NCI-H2171 treated with DMSO at 0.1 percent for 48 hours (cell line): Measurements from ENCODE around the gene DDX4.

Source experiments
- DNase-seq: peaks from one replicate; lab custom pipeline; 2025; lab: John Stamatoyannopoulos, UW

DDX4 gene

DNA sequence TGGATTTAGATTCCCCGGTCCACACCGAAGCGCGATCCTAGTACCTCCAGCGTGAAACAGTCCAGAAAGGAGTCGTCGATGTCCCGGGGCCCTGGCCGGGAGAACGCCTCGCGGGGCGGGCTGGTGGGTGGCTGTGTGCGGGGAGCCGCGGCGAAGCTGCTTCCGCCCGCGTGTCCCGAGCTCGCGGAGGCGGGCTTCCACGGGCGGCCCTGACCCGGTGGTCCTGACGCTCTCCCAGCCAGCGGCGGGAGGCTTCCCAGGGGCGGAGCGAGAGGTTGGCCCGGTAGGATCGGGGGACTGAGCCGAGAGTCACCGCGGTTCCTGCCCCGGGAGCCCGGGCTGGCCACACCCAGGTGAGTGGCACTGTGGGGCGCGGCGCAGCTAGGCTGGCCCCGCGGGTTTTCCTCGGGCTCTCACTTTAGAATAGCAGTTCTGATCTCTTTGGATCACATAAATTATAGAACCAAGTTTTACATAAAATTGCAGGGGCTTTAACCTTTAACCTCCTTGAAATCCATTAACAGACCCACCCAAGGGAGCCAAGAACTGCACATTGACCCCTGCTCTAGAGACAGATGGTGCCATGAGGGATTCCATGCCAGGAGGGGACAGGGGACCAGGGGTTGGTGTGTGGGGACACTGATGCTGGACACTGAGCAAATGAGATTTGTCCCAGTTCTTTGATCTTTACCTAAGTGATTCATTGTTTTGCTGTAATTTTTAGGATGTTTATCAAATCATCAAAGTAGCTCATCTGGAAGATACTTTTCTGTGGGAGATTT lies 84.1 kb downstream of the DDX4 start:
- no peak for DNase-seq

DNA sequence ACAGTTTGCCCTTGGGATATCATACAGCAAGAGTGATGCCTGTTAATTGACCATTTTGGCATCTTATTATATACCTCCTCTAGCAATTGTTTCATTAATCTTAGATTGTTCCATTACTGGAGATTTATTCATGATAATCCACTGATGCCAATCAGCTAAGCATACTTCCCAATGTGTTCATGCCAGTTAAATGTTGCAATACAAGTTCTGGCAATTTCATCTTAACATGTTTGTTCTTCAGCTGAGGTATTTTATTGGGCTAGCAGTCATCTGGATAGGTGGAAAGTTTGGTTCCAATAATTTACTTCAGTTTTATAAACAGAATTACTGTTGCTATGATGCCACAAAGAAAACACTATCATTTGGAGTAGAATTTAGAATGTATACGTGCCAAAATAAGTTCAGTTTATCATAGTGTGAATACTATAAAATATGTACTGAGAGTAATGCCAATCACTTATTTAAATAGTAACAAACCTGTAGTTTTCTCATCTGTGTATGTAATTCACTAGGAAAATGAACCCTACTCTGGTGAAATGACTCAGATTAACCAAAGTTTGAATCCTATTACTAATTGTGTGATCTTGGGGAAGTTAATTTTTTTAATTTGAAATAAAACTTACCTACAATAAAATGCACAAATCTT lies 85.4 kb downstream of the DDX4 start:
- no peak for DNase-seq

GRCh38 chr5:55829956-55830355 lies 92.1 kb downstream of the DDX4 start:
- DNase-seq: no peak

DNA sequence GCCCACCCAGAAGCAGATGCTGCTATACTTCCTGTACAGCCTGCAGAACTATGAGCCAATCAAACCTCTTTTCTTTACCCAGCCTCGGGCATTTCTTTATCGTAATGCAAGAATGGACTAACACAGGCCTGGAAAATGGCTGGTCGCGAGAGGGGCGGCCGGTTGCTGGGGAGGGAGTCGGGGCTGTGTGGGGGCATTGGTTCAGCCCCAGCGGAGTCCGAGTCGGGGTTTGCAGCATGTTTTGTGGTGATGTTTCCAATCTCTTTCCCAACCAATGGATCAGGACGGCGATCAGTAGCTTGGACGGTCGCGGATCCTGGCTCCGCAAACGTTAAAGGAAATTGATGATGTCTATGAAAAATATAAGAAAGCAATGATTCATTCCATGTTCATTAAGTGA lies 94.6 kb downstream of the DDX4 start:
- DNase-seq: no peak

DNA sequence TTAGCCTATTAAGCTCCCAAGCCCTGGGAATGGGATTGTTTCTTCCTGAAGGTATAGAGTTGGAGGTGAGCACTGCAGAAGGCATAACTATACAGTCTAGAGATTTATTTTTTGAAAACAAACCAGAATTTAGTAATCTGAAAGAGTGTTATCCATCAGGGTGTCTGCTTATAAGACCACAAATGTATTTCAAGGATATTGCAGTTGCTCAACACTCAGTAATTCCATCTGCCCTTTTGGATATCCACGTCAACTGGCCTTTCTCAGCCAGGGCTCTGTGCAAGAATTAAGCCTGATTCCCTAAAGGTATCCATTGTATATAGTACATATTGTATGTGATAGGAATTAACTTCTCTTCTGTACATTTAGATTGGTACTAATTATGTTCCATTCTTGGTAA lies 98.3 kb downstream of the DDX4 start:
- no peak for DNase-seq

DNA sequence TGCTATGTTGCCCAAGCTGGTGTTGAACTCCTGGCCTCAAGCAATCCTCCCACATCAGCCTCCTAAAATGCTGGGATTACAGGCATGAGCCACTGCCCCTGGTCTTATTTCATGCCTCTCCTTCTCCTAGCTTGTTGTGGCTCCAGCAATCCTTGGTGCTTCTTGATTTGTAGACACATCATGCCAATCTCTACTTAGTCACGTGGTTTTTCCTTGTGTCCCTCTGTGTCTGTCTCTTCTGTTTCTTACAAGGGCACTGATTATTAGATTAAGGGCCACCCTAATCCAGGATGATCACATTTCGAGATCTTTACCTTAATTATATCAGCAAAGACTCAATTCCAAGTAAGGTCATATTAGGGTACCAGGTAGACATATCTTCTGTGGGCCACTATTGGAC lies 104.1 kb downstream of the DDX4 start:
- no peak for DNase-seq

GRCh38 chr5:55847837-55848236 lies 110.0 kb downstream of the DDX4 start:
- no peak for DNase-seq

- no peak for DNase-seq
Measured at GRCh38 chr5:55848783-55849182, 110.9 kb downstream of the DDX4 start.

- DNase-seq: no peak
Measured at GRCh38 chr5:55850839-55851674, 113.2 kb downstream of the DDX4 start, which contains the start of gene IL31RA. TSS of gene IL31RA (plus strand) at chr5:55851357. CDS start at chr5:55851571, 214 bp downstream.

DNA sequence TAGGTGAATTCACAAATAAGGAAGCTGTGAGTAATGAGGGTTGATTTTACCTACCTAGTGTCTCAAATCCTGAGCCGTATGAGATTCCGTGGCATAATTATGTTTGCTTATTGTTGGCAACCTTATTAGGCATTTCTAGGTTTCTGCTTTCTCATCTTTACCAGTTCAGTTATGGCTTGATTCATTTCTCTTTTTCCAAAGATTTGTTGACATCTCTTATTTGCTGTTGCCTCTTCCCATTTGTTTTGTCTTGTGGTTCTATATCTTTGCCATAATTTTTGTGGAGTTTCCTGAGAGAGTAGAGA lies 113.8 kb downstream of the DDX4 start:
- no peak for DNase-seq

GRCh38 chr5:55852503-55852902 lies 114.6 kb downstream of the DDX4 start:
- no peak for DNase-seq

- DNase-seq: no peak
Measured at GRCh38 chr5:55853041-55853670, 115.3 kb downstream of the DDX4 start.

- no peak for DNase-seq
Measured at GRCh38 chr5:55853818-55854217, 116.0 kb downstream of the DDX4 start.

DNA sequence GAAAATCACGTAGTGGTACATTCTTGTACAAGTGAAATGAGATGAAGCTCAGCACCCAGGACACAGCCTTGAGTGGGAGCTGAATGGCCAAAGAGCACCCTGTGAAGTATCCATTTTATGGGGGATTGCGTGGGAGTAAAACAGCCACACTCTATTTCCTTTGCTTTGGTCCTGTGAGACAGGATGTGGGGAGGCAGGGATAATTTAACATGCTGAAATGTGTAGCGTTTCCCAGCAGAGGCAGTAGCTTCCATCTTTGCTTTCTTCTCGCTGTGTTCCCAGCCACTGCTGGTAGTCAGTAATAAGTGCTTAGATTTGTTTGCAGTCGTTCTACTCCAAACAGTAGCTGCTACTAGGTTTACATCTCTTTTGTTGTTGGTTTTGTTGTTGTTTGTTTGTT lies 117.6 kb downstream of the DDX4 start:
- no peak for DNase-seq

DNA sequence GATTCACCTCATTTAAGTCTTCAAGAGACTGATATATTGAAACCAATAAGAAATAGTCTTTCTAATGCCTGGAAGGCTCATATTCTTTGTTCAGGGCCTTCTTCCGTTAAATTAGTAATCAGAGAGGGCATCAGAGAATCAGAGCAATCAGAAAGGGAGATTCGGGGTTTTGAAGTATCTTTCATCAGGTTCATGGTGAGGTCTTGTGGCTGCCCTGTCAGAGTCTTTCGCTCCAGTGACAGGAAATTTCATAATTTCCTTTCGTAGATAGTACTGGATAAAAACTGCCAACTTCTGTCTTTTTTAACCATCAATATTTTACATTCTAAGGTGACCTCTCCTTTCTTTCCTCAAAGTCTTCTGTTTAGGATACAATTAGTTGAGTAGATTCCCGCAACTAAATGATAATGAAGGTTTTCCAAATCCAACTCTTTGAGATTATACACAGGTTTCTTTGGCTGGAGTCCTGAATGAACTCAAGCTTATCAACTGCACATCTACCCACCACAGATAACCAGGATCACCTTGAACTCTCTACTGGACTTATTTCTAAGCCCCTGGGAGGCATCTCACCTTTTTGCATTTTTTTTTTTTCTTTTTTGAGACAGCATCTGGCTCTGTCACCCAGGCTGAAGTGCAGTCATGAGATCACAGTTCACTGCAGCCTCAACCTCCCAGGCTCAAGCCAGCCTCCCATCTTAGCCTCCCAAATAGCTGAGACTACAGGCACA lies 118.8 kb downstream of the DDX4 start:
- DNase-seq: no peak

DNA sequence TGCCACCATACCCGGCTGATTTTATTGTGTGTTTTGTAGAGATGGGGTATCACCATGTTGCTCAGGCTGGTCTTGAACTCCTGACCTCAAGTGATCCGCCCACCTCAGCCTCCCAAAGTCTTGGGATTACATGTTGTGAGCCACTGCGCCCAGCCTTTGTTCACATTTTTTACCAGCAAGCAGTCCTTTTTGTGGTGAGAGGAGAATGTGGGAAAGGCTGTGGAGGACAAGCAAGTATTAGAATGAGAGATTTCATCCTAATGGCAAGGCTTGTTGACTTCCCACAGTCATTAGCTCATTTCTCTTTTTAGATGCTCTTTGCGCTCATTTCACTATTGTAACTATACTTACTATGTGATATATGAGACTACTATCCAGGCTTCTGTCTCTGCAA lies 119.4 kb downstream of the DDX4 start:
- DNase-seq: no peak

DNA sequence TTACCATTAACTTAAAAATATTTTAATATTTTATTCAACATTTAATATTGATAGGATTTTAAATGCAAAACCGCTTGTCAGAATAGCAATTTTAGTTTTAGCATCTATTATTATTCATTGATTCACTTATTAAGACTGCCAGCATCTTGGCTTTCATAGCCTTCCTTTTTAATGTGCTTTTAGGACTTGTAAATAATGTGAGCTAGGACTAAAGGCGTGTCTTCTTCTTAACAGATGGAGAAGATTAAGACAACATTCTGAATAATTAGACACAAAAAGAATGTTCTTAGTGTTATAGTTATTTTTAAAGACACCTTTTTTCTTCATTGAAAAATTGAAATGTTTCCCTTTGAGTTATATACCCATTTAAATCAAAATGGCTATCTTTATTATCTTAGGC lies 120.2 kb downstream of the DDX4 start:
- no peak for DNase-seq

GRCh38 chr5:55860288-55860687 lies 122.4 kb downstream of the DDX4 start:
- no peak for DNase-seq

DNA sequence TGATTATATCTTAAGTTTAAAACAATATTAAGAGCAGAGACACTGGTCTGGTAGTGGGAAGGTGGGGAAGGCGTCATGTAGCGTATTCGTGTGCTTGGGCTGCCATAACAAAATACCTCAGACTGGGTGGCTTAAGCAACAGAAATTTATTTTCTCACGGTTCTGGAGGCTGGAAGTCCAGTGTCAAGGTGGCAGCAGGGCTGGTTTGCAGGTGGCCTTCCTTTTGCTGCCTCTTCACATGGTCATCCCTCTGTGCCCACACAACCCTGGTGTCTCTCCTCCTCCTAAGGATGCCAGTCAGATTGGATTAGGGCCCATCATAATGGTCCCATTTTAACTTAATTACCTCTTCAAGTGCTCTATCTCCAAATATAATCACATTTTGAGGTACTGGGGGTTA lies 122.8 kb downstream of the DDX4 start:
- DNase-seq: no peak

GRCh38 chr5:55864606-55865541 lies 127.0 kb downstream of the DDX4 start:
- DNase-seq: no peak

DNA sequence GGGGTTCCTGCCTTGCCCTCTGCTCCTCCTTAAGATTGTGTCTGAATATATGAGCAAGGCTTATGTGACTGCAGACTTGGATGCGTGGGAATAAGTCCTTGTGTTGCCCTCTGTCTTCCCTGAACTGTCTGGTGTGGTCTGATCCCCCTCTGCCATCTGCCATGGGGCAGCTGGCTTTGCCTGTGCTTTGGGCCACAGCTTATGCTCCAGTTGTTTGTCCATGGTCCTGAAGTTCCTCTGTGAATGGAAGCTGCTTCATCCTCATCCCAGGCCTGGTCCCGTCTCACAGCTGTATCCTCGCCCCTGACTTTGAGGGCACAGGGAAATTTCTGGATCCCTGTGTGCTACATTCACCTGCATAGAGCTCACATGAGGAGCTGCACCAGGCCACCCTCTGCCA lies 128.0 kb downstream of the DDX4 start:
- DNase-seq: peak; percentile 43
